Choroid plexus epithelial cell (primary cell): ENCODE data around the gene ZNF845.

Source experiments
- DNase-seq: peaks from one replicate; pipeline ENCODE4 v3.0.0-alpha.2; 2010; ENCODE audit warnings: low read depth
- H3K4me3 ChIP-seq: 2 replicates; pipeline ENCODE4 v1.5.1; 2011; ENCODE audit warnings: low read depth, mild to moderate bottlenecking, control low read depth, low read length, moderate library complexity
- TF ChIP-seq, protein P1 (sequence below): conservative IDR thresholded peaks from 2 replicates; pipeline ENCODE4 v1.5.1; 2011; ENCODE audit warnings: low read depth, mild to moderate bottlenecking, control low read depth, inconsistent platforms, low read length, moderate library complexity

ZNF845 gene

DNA sequence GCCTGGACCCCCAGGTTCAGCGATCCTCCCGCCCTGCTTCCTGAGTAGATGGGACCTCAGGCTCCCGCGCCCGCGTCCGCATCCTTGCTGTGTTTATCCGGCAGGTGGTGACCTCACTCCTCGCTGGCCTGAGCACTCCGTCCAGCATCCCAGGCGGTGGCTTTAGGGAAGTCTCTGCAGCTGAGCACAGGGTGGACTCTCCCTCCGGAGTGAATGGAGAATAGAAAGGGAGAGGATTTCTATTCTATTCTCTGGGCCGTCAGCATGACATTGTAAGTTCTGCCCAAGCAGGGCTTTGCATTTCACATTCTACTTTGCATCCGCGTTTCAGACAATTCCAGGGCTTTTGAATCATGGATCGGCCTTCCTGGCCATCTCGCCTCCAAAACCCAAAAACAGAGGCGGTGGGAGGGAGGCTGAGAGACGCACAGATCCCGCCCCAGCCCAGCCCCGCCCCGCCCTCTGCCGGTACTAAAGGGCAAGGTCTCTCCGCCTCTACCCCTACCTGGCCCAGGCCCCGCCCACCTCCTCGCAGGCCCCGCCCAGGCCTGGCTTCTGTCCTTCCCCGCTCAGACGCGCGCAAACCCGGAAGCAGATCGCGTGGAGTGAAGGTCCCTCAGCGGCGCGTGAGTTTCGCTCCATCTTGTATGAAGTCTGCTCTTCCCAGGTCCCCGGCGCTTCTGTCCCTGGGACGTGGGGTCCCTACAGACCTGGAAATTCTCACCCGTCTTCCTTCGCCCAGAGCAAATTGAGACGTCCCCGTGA lies 31.8 kb downstream of the ZNF845 start, which contains the start of gene ZNF525:
TSS of gene ZNF525 (plus strand) at position 572 of the 765 bp plus-strand sequence. CDS start 6,577 bp downstream, outside the sequence.
- peak within 1 kb of the TSS; percentile 74 for H3K4me3 ChIP-seq
- DNase-seq = peak; percentile 76
- TF ChIP-seq, protein P1, sequence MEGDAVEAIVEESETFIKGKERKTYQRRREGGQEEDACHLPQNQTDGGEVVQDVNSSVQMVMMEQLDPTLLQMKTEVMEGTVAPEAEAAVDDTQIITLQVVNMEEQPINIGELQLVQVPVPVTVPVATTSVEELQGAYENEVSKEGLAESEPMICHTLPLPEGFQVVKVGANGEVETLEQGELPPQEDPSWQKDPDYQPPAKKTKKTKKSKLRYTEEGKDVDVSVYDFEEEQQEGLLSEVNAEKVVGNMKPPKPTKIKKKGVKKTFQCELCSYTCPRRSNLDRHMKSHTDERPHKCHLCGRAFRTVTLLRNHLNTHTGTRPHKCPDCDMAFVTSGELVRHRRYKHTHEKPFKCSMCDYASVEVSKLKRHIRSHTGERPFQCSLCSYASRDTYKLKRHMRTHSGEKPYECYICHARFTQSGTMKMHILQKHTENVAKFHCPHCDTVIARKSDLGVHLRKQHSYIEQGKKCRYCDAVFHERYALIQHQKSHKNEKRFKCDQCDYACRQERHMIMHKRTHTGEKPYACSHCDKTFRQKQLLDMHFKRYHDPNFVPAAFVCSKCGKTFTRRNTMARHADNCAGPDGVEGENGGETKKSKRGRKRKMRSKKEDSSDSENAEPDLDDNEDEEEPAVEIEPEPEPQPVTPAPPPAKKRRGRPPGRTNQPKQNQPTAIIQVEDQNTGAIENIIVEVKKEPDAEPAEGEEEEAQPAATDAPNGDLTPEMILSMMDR = peak; percentile 27

DNA sequence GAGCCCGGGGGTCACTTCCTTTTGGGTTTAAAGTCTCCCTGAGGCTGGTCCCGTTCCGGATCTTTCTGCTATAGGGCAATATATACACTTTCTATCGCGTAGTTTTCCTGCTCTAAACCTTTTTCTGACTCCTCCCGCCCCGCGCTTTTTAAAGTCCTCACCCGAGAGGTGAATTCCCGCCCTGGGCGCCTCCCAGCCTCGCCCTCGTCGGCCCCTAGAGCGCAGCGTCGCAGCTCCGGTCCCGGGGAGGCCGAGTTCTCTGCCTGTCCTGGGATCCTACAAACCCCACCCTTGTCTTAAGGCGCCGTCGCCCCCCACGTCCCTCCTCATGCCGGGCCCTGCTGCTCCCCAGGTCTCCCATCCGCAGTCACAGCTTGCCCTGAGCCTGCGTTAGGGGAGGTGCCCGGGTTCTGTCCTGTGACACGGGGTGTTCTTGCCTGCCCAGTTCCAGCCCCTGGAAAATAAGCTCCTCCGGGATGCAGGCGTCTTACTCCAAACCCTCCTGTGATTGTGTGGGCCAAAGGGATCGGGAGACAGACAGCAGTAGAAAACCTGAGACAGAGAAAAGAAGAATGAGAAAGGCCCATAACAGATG lies 32.4 kb downstream of the ZNF845 start:
- H3K4me3 ChIP-seq = peak overlapping the region; percentile 74
- TF ChIP-seq, protein P1 = no peak
- DNase-seq = no peak

DNA sequence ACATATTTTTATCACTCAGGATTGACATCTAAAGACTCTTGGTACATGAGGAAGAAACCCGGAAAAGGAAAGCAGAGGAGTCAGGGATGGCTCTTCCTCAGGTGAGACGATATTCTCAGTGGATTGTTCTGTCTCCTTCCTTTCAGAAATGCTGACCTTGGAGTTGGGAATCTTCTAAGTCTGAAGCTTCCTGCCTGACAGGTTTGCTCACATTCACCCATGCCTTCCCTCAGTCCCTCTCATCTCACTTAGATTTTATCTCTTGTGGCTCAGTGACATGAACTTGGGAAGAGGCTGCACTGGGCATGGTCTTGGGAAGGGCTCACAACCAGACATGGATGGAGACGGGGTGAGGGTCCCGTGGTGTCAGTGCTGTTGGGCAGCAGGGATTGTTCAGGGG lies 38.6 kb downstream of the ZNF845 start:
- H3K4me3 ChIP-seq = no peak overlapping the region
- no peak for DNase-seq
- TF ChIP-seq, protein P1 = no peak

DNA sequence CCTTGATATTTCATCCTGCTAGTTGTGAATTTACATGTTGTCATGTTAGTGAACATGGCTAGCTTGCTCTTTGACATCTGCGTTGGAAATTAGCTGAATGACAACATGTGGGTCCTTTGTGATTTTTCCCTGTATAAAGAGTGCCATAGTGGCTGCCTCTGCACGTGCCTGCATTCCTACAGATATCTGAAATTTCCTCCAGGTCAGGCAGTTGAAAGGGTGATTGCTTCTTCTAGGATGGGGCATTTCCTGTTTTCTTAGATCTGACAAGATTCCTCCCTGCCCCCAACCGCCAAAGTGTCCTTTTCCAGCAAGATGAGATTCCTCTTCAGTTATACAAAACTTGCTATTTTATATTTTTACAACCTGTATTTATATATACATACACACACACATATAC lies 40.7 kb downstream of the ZNF845 start:
- no peak for DNase-seq
- H3K4me3 ChIP-seq = no peak overlapping the region
- TF ChIP-seq, protein P1 = no peak

DNA sequence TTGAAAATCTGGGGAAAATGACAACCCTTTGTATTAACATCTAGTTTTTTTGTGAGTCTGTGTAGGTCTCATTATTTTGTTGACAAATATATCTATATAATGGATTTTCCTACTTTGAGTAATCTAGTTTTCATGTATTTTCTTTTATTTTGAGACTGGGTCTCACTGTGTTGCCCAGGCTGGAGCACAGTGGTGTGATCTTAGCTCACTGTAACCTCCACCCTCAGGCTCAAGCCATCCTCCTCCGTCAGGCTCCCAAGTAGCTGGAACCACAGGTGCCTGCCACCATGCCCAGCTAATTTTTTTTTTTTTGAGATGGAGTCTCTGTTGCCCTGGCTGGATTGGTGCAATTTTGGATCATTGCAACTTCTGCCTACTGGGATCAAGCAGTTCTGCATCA lies 41.2 kb downstream of the ZNF845 start:
- H3K4me3 ChIP-seq = no peak overlapping the region
- TF ChIP-seq, protein P1 = no peak
- no peak for DNase-seq

DNA sequence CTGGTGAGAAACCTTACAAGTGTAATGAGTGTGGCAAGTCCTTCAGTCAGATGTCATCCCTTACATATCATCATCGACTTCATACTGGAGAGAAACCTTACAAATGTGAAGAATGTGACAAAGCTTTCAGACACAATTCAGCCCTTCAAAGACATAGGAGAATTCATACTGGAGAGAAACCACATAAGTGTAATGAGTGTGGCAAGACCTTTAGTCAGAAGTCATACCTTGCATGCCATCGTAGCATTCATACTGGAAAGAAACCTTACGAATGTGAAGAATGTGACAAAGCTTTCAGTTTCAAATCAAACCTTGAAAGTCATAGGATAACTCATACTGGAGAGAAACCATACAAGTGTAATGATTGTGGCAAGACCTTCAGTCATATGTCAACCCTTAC lies 47.8 kb downstream of the ZNF845 start:
- TF ChIP-seq, protein P1 = no peak
- DNase-seq = no peak

More for the DNA sequence above, 47.8 kb downstream of the ZNF845 start:
- H3K4me3 ChIP-seq = no peak overlapping the region
